Suprapubic skin (tissue), 3 donors: ENCODE measurements around the gene XPC.

ENCODE experiments used
- POLR2A ChIP-seq, 2 donors: fragments of 450-650 bp; IDR thresholded peaks; one replicate each; pipeline ENCODE4 v1.6.1; 2017; ENCODE audit warnings: antibody characterized with exemption in 2 of 2, mild to moderate bottlenecking in 2 of 2, moderate library complexity in 2 of 2
- TF ChIP-seq, protein P1 (sequence below), 2 donors: fragments of 200-600 bp in 1 of 2; fragments of 450-650 bp in 1 of 2; sonication (generic) in 1 of 2; IDR thresholded peaks; one replicate each; pipeline ENCODE4 v1.5.1; 2016 to 2019; ENCODE audit warnings: antibody characterized with exemption in 2 of 2, mild to moderate bottlenecking in 1 of 2, moderate library complexity in 1 of 2

DNA sequence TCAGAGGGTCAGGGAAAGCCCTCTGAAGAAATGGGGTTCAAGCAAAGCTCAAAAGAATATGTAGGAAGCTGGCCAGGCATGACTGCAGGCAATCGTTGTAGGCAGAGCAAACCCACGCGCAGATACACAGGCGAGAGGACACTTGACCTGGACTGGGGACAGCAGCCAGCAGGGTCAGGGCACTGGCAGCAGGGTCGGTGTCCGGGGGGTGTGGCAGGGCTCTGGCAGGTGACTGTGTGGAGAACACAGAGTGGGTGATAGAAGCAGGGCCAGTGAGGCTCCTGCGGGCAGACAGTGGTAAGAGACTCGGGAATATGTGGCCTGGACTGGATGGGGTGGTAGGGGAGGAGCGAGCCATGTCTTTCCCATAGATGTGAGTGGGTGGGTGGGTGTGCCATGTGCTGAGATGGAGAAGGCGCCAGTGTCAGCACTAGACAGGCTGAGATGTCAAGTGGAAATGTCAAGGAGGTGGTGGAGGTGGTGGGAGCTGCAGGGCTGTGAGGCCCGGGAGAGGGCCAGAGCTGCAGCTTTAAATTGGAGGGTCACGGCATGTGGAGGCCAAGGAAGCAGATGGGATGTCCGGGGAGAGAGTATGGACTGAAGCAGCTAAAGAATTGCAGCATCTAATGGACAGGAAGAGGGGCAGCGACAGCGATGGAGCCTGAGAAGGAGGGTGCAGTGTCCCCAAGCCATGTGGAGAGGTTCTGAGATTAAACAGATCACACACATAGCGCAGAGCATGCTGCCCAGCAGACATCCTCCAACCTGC is 40.1 kb downstream of the XPC start:
- no peak for TF ChIP-seq POLR2A (IDR thresholded peaks at IDR 0.05)
- TF ChIP-seq, protein P1, sequence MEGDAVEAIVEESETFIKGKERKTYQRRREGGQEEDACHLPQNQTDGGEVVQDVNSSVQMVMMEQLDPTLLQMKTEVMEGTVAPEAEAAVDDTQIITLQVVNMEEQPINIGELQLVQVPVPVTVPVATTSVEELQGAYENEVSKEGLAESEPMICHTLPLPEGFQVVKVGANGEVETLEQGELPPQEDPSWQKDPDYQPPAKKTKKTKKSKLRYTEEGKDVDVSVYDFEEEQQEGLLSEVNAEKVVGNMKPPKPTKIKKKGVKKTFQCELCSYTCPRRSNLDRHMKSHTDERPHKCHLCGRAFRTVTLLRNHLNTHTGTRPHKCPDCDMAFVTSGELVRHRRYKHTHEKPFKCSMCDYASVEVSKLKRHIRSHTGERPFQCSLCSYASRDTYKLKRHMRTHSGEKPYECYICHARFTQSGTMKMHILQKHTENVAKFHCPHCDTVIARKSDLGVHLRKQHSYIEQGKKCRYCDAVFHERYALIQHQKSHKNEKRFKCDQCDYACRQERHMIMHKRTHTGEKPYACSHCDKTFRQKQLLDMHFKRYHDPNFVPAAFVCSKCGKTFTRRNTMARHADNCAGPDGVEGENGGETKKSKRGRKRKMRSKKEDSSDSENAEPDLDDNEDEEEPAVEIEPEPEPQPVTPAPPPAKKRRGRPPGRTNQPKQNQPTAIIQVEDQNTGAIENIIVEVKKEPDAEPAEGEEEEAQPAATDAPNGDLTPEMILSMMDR (IDR thresholded peaks at IDR 0.05) = no peak
